HG03060 (cell line): ENCODE results near the gene LSG1.

Source experiments
- ATAC-seq: cut with Tn5 transposase; IDR thresholded peaks from one replicate; pipeline ENCODE4 v1.9.1; 2021; ENCODE audit warnings: low read depth, moderate number of reproducible peaks; ENCODE audit not compliant: unreplicated experiment

LSG1 gene

GRCh38 chr3:194687638-194688199 lies 15.7 kb upstream of the LSG1 start:
- ATAC-seq, result no peak

GRCh38 chr3:194686816-194687637 lies 15.0 kb upstream of the LSG1 start:
- ATAC-seq, result no peak

- ATAC-seq, result no peak
Observed at GRCh38 chr3:194686414-194686815, 14.4 kb upstream of the LSG1 start.

GRCh38 chr3:194685718-194686413 lies 13.9 kb upstream of the LSG1 start, which contains the start of gene FAM43A:
FAM43A (plus strand) TSS chr3:194685883; CDS start chr3:194686827, 944 bp downstream.
- no peak for ATAC-seq

- ATAC-seq, result no peak
Observed at GRCh38 chr3:194685065-194685717, 13.2 kb upstream of the LSG1 start.

GRCh38 chr3:194683380-194683779 lies 11.4 kb upstream of the LSG1 start:
- ATAC-seq, result no peak

GRCh38 chr3:194682694-194683310 lies 10.8 kb upstream of the LSG1 start:
- no peak for ATAC-seq

GRCh38 chr3:194682189-194682693 lies 10.2 kb upstream of the LSG1 start:
- ATAC-seq, result no peak

GRCh38 chr3:194680888-194681615 lies 9.1 kb upstream of the LSG1 start:
- ATAC-seq, result no peak

- no peak for ATAC-seq
Observed at GRCh38 chr3:194676471-194676870, 4.5 kb upstream of the LSG1 start.

- ATAC-seq, result no peak
Observed at GRCh38 chr3:194675680-194676079, 3.7 kb upstream of the LSG1 start.

GRCh38 chr3:194675081-194675640 lies 3.2 kb upstream of the LSG1 start:
- no peak for ATAC-seq

GRCh38 chr3:194673761-194674160 lies 1.8 kb upstream of the LSG1 start:
- ATAC-seq, result no peak

GRCh38 chr3:194672876-194673275 lies 885 bp upstream of the LSG1 start:
- no peak for ATAC-seq

GRCh38 chr3:194671511-194671899 lies 486 bp downstream of the LSG1 start:
- peak; percentile 18 for ATAC-seq

GRCh38 chr3:194667363-194667762 lies 4.6 kb downstream of the LSG1 start:
- ATAC-seq, result no peak

- ATAC-seq, result no peak
Observed at GRCh38 chr3:194664857-194665256, 7.1 kb downstream of the LSG1 start.

GRCh38 chr3:194661946-194662345 lies 10.0 kb downstream of the LSG1 start:
- no peak for ATAC-seq

- no peak for ATAC-seq
Observed at GRCh38 chr3:194661374-194661773, 10.6 kb downstream of the LSG1 start.
